HepG2 (cell line): ENCODE results near the gene SLCO3A1. TPM values are rescaled to one million over a fixed set of nuclear protein-coding genes. Genes with fewer than 3 reads are reported as not detected.

ENCODE experiments used
- ATAC-seq: fragments of 200-7000 bp; cut with Tn5 transposase; 3 replicates; pipeline ENCODE4 v1.9.1; 2020; ENCODE audit warnings: mild to moderate bottlenecking, moderate library complexity
- BruUV-seq: library from RNA; stranded (reverse); fragments of 400-500 nt; replicated peaks from 2 replicates; lab custom pipeline; 2021; lab: Mats Ljungman, UMichigan
- CTCF ChIA-PET: fragments of 300-600 bp; formaldehyde crosslinking; extraction: SDS; loops from one replicate; lab custom pipeline; 2021; ENCODE audit warnings: low total read pairs, inconsistent platforms, low intra/inter-chr PET ratio; lab: Yijun Ruan, JAX
- POLR2A ChIA-PET: fragments of 350-600 bp; sonication (Branson Sonifier 250); formaldehyde crosslinking; loops from one replicate; lab custom pipeline; 2020; ENCODE audit warnings: antibody characterized with exemption, inconsistent platforms; lab: Yijun Ruan, JAX
- DNase-seq: peaks from one replicate; pipeline ENCODE4 v3.0.0-alpha.2; 2015; ENCODE audit warnings: low spot score
- FAIRE-seq: peaks from 3 replicates; lab custom pipeline; 2011; peaks lifted over from hg19 to GRCh38; lab: Jason Lieb, UNC
- H2AFZ ChIP-seq: one replicate; pipeline ENCODE4 v1.6.1; 2011; ENCODE audit warnings: low read length, inconsistent platforms
- H3K27ac ChIP-seq: fragments of 300-600 bp; 3 replicates; pipeline ENCODE4 v1.8.0; 2011; ENCODE audit warnings: mixed run types, mild to moderate bottlenecking, mixed read lengths, low read length, inconsistent platforms; ENCODE audit not compliant: insufficient read depth; ENCODE audit errors: extremely low read length
- H3K27me3 ChIP-seq, 2 experiments: fragments of 200-600 bp in 1 of 2; 2 replicates in 1 of 2; 3 replicates in 1 of 2; pipeline versions ENCODE4 v1.6.0 to v1.8.0; 2011; ENCODE audit warnings: low read length in 2 of 2, mild to moderate bottlenecking in 2 of 2, moderate library complexity in 2 of 2, inconsistent platforms in 1 of 2; ENCODE audit not compliant: insufficient read depth in 2 of 2, control insufficient read depth in 1 of 2
- H3K36me3 ChIP-seq, 2 experiments: fragments of 200-600 bp in 1 of 2; replicated peaks in 1 of 2; 2 replicates in 1 of 2; 3 replicates in 1 of 2; pipeline versions ENCODE4 v1.5.1 to v1.8.0; 2011; ENCODE audit warnings: low read length in 2 of 2, inconsistent platforms in 1 of 2; ENCODE audit not compliant: insufficient read depth in 2 of 2, control insufficient read depth in 1 of 2
- H3K4me1 ChIP-seq: 2 replicates; pipeline ENCODE4 v1.5.1; 2012; ENCODE audit warnings: low read length, inconsistent platforms; ENCODE audit not compliant: insufficient read depth
- H3K4me2 ChIP-seq: 2 replicates; pipeline ENCODE4 v1.6.0; 2011; ENCODE audit warnings: low read depth, low read length, inconsistent platforms
- H3K4me3 ChIP-seq, 3 experiments: fragments of 200-600 bp in 1 of 3; sonication (generic), shearing (Covaris generic) in 1 of 3; replicated peaks in 1 of 3; 2 replicates each; pipeline ENCODE4 v1.5.1; 2011 to 2016; ENCODE audit warnings: low read length in 3 of 3, inconsistent platforms in 2 of 3, low read depth in 2 of 3, mild to moderate bottlenecking in 2 of 3, control low read depth in 1 of 3, mixed read lengths in 1 of 3; ENCODE audit not compliant: insufficient read depth in 1 of 3
- H3K79me2 ChIP-seq: one replicate; pipeline ENCODE4 v1.6.1; 2011; ENCODE audit warnings: low read length, inconsistent platforms; ENCODE audit not compliant: insufficient read depth
- H3K9ac ChIP-seq: 2 replicates; pipeline ENCODE4 v1.6.0; 2011; ENCODE audit warnings: mild to moderate bottlenecking, low read depth, low read length, inconsistent platforms; ENCODE audit not compliant: insufficient read depth
- H3K9me3 ChIP-seq: 2 replicates; pipeline ENCODE4 v1.5.1; 2012; ENCODE audit warnings: mild to moderate bottlenecking, low read length
- H4K20me1 ChIP-seq: 2 replicates; pipeline ENCODE4 v1.6.0; 2011; ENCODE audit warnings: inconsistent platforms, mild to moderate bottlenecking, low read length, moderate library complexity; ENCODE audit not compliant: insufficient read depth
- CBX2 ChIP-seq, 2 experiments: fragments of 200-600 bp in 1 of 2; sonication (generic); formaldehyde crosslinking in 1 of 2; IDR thresholded peaks; 2 replicates each; pipeline versions ENCODE4 v1.7.0 to v1.8.1; 2018 to 2022; ENCODE audit warnings: low read depth in 2 of 2, low read length in 1 of 2, mild to moderate bottlenecking in 1 of 2, missing genetic modification reagents in 1 of 2
- ELF1 ChIP-seq: sonication (generic); formaldehyde crosslinking; IDR thresholded peaks from 2 replicates; pipeline ENCODE4 v1.4.0; 2020; ENCODE audit warnings: missing genetic modification reagents
- ETV5 ChIP-seq: IDR thresholded peaks from 2 replicates; pipeline ENCODE4 v1.6.1; 2018; ENCODE audit warnings: missing biosample characterization, missing genetic modification reagents, inconsistent platforms, borderline replicate concordance
- GABPB1 ChIP-seq: IDR thresholded peaks from 2 replicates; pipeline ENCODE4 v1.6.1; 2016; ENCODE audit warnings: mild to moderate bottlenecking, missing genetic modification reagents, moderate library complexity, missing compliant biosample characterization
- IKZF1 ChIP-seq: fragments of 450-650 bp; IDR thresholded peaks from 2 replicates; pipeline ENCODE4 v1.7.1; 2016
- IRX3 ChIP-seq: sonication (generic); formaldehyde crosslinking; IDR thresholded peaks from 2 replicates; pipeline ENCODE4 v1.8.1; 2023; ENCODE audit warnings: mild to moderate bottlenecking, low read depth, missing genetic modification reagents, borderline replicate concordance
- MED13 ChIP-seq: sonication (generic); formaldehyde crosslinking; IDR thresholded peaks from 2 replicates; pipeline ENCODE4 v1.5.0; 2020; ENCODE audit warnings: missing genetic modification reagents
- MLLT10 ChIP-seq: sonication (generic); formaldehyde crosslinking; IDR thresholded peaks from 2 replicates; pipeline ENCODE4 v1.4.0; 2020; ENCODE audit warnings: missing genetic modification reagents
- MYNN ChIP-seq: sonication (generic); formaldehyde crosslinking; IDR thresholded peaks from 2 replicates; pipeline ENCODE4 v1.4.0; 2020; ENCODE audit warnings: mild to moderate bottlenecking, low read depth, missing genetic modification reagents
- NONO ChIP-seq, 2 experiments: fragments of 450-650 bp in 1 of 2; sonication (generic) in 1 of 2; formaldehyde crosslinking in 1 of 2; IDR thresholded peaks in 1 of 2; conservative IDR thresholded peaks in 1 of 2; 2 replicates each; pipeline versions ENCODE4 v1.6.1 to v1.8.0; 2017 to 2022; ENCODE audit warnings: mild to moderate bottlenecking in 1 of 2, missing genetic modification reagents in 1 of 2, moderate library complexity in 1 of 2
- SKI ChIP-seq: fragments of 450-650 bp; IDR thresholded peaks from one replicate; pipeline ENCODE4 v1.6.1; 2018; ENCODE audit warnings: mild to moderate bottlenecking; ENCODE audit not compliant: partially characterized antibody
- ZNF180 ChIP-seq: sonication (generic); formaldehyde crosslinking; IDR thresholded peaks from 2 replicates; pipeline ENCODE4 v1.4.0; 2020; ENCODE audit warnings: low read depth, missing genetic modification reagents, borderline replicate concordance
- ZNF225 ChIP-seq: sonication (generic); formaldehyde crosslinking; IDR thresholded peaks from 2 replicates; pipeline ENCODE4 v1.4.0; 2020; ENCODE audit warnings: mild to moderate bottlenecking, missing genetic modification reagents
- ZNF687 ChIP-seq: sonication (generic); formaldehyde crosslinking; IDR thresholded peaks from 2 replicates; pipeline ENCODE4 v1.5.1; 2020; ENCODE audit warnings: mild to moderate bottlenecking, missing genetic modification reagents, moderate library complexity
- WGBS: methylation state at CpG from one replicate; pipeline ENCODE4 v1.1.6; 2017; ENCODE audit warnings: low lambda C conversion rate; 5-methylcytosine and 5-hydroxymethylcytosine counted together
- in situ Hi-C: cut with HindIII; loops from 2 replicates; pipeline ENCODE4 v1.10.0; 2017; ENCODE audit warnings: low pct_unique_long_range_greater_than_20kb; ENCODE audit not compliant: extremely low pct_ligation_motif_present
- intact Hi-C: fragments of 100-400 bp; cut with micrococcal nuclease; formaldehyde crosslinking; loops from one replicate; pipeline ENCODE4 v1.10.0; 2022; ENCODE audit not compliant: unreplicated experiment
- polyA plus RNA-seq, 8 experiments: library from polyadenylated mRNA; depleted of rRNA in 3 of 8; stranded (reverse) in 7 of 8; unstranded in 1 of 8; fragments of >200 nt; fragmentation: Illumina TruSeq in 4 of 8; extraction: Trizol in 4 of 8; gene quantifications; 2 replicates each; pipeline versions ENCODE4 v1.2.1 to v1.2.3, GENCODE V29; 2011 to 2016; ENCODE audit warnings: low read depth in 4 of 8, missing spikeins in 1 of 8, mixed read lengths in 1 of 8; ENCODE audit not compliant: insufficient read depth in 1 of 8
- total RNA-seq, 5 experiments: library from RNA; depleted of rRNA; stranded (reverse); fragments of >200 nt; fragmentation: Illumina TruSeq; extraction: Trizol; gene quantifications; 2 replicates each; pipeline ENCODE4 v1.2.3, GENCODE V29; 2016; ENCODE audit warnings: low read depth in 1 of 5
- TF ChIP-seq, protein P1 (sequence below), 2 experiments: sonication (generic) in 1 of 2; formaldehyde crosslinking in 1 of 2; IDR thresholded peaks; 2 replicates each; pipeline versions ENCODE4 v1.4.0 to v1.6.1; 2016 to 2020; ENCODE audit warnings: borderline replicate concordance in 1 of 2, low read depth in 1 of 2, mild to moderate bottlenecking in 1 of 2, missing genetic modification reagents in 1 of 2

Gene SLCO3A1
- total and polyA plus RNA-seq, 2 of the 13 experiments (the other 11 are each of a cell fraction or from before 2014, with no cell fraction given): 0.02 TPM; not detected in 1

DNA sequence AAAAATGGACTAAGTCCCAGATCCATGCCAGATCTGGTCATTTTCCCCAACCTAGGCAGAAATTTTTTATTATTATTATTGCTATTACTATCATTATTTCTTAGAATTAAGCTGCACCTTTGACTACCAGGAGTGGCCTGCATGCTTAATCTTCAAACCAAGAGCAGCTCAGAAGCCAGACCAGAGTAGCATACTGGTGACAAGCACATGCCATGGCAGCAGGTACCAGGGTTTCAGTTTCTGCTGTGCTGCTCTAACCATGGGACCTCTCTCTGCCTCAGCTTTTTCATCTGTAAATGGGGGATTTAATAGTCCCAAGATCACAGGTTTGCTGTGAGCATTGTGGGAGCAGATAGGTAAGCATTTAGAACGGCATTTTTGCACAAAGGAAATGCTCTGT lies 262.3 kb downstream of the SLCO3A1 start:
- intact Hi-C loops (no loop called here), in situ Hi-C loops (no loop called here)
- DNase-seq (no peak), ATAC-seq (no peak), FAIRE-seq (no peak)
- H3K9me3 ChIP-seq: no peaks in the 10 kb centered on the region
- 0% methylated on average over 1 of the region's 1 CpG for WGBS
- H3K27ac ChIP-seq: no peak overlapping the region
- ChIA-PET POLR2A (no interaction called here), CTCF (no interaction called here)
- no peak overlapping the region for H3K4me2 ChIP-seq
- no peak overlapping the region for H3K4me3 ChIP-seq
- H3K27me3 ChIP-seq: peaks cover 0 to 12% of the 10 kb centered on the region in 2 experiments; a peak in 1 of 5 replicates
- H3K36me3 ChIP-seq: no peaks in the 10 kb centered on the region
- H3K79me2 ChIP-seq: no peaks in the 10 kb centered on the region
- H3K4me1 ChIP-seq: no peaks in the 10 kb centered on the region
- BruUV-seq: no TSS peak
- no peak overlapping the region for H2AFZ ChIP-seq
- H3K9ac ChIP-seq: no peak overlapping the region
- 0 out of 2 replicates have a peak, but pooled peaks cover 3% of the 10 kb centered on the region for H4K20me1 ChIP-seq
- no peak for TF ChIP-seq CBX2 (IDR thresholded peaks at IDR 0.05; ENCODE audit: low read depth, low read length)
- no peak for TF ChIP-seq CBX2 (CRISPR knock-in tag; IDR thresholded peaks at IDR 0.05; ENCODE audit: low read depth)
- TF ChIP-seq GABPB1 (CRISPR knock-in tag): no peak
- no peak for TF ChIP-seq ETV5 (CRISPR knock-in tag)
- TF ChIP-seq NONO (IDR thresholded peaks at IDR 0.05): no peak
- no peak for TF ChIP-seq NONO (CRISPR knock-in tag; conservative IDR thresholded peaks at IDR 0.05)
- no peak for TF ChIP-seq ZNF687
- no peak for TF ChIP-seq MYNN (CRISPR knock-in tag)
- no peak for TF ChIP-seq ELF1 (CRISPR knock-in tag)
- TF ChIP-seq MLLT10 (CRISPR knock-in tag): no peak
- no peak for TF ChIP-seq IRX3
- TF ChIP-seq SKI: no peak
- TF ChIP-seq, protein P1, sequence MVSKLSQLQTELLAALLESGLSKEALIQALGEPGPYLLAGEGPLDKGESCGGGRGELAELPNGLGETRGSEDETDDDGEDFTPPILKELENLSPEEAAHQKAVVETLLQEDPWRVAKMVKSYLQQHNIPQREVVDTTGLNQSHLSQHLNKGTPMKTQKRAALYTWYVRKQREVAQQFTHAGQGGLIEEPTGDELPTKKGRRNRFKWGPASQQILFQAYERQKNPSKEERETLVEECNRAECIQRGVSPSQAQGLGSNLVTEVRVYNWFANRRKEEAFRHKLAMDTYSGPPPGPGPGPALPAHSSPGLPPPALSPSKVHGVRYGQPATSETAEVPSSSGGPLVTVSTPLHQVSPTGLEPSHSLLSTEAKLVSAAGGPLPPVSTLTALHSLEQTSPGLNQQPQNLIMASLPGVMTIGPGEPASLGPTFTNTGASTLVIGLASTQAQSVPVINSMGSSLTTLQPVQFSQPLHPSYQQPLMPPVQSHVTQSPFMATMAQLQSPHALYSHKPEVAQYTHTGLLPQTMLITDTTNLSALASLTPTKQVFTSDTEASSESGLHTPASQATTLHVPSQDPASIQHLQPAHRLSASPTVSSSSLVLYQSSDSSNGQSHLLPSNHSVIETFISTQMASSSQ (IDR thresholded peaks at IDR 0.05; ENCODE audit: low read depth): no peak
- TF ChIP-seq, protein P1 (CRISPR knock-in tag; IDR thresholded peaks at IDR 0.05; ENCODE audit: borderline replicate concordance): no peak
- no peak for TF ChIP-seq MED13 (CRISPR knock-in tag)
- TF ChIP-seq ZNF180 (CRISPR knock-in tag): no peak
- no peak for TF ChIP-seq ZNF225 (CRISPR knock-in tag)
- no peak for TF ChIP-seq IKZF1
